ENCODE measurements around the gene TMEM80.
"Not testable (repeated sequence)": the region's sequence is repeated elsewhere in the genome, so short reads cannot be mapped to it uniquely, and the experiment has no call there.

TMEM80 gene

GRCh38 chr11:723120-723883 is 27.7 kb downstream of the TMEM80 start:
- no peak for DNase-seq

- DNase-seq, result no peak
Observed at GRCh38 chr11:724049-724777, 28.6 kb downstream of the TMEM80 start.

- DNase-seq, result no peak
Observed at GRCh38 chr11:724778-725386, 29.3 kb downstream of the TMEM80 start.

DNA sequence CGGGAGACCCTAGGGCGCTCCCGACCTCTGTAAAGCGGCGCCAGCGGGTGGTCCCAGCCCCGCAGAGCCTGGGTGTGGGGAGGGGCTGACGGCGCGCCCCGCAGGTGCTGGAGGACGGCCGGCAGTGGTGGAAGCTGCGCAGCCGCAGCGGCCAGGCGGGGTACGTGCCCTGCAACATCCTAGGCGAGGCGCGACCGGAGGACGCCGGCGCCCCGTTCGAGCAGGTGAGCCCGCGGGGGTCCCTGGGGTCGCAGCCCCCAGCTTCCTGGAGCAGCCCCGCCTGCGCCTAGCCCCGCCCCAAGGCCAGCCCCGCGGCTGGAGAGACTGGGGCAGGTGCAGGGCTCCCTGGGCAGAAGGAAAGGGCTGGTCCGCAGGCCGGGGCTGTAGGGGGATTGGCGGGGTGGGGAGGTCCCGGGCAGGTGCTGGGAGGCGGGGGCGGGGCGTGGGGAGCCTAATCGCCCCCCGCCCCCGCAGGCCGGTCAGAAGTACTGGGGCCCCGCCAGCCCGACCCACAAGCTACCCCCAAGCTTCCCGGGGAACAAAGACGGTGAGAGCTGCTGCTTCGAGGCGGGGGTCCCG is 30.1 kb downstream of the TMEM80 start:
- DNase-seq, result no peak

DNA sequence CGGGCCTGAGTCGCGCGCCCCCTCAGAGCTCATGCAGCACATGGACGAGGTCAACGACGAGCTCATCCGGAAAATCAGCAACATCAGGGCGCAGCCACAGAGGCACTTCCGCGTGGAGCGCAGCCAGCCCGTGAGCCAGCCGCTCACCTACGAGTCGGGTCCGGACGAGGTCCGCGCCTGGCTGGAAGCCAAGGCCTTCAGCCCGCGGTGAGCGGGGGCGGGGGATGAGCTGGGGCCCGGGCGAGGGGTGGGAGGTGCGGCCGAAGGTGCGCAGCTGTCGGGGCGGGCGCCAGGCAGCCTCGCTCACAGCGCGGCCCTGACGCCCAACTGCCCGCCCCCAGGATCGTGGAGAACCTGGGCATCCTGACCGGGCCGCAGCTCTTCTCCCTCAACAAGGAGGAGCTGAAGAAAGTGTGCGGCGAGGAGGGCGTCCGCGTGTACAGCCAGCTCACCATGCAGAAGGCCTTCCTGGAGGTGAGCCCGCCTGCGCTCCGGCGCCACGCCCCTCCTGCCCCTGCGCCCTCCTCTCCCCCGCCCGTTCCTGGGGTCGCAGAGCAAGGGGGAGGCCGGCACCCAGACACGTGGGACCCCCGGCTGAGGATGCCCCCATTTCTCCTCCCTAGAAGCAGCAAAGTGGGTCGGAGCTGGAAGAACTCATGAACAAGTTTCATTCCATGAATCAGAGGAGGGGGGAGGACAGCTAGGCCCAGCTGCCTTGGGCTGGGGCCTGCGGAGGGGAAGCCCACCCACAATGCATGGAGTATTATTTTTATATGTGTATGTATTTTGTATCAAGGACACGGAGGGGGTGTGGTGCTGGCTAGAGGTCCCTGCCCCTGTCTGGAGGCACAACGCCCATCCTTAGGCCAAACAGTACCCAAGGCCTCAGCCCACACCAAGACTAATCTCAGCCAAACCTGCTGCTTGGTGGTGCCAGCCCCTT is 30.9 kb downstream of the TMEM80 start:
- no peak for DNase-seq

DNA sequence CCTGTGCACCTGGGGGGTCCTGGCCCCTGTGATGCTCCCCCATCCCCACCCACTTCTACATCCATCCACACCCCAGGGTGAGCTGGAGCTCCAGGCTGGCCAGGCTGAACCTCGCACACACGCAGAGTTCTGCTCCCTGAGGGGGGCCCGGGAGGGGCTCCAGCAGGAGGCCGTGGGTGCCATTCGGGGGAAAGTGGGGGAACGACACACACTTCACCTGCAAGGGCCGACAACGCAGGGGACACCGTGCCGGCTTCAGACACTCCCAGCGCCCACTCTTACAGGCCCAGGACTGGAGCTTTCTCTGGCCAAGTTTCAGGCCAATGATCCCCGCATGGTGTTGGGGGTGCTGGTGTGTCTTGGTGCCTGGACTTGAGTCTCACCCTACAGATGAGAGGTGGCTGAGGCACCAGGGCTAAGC is 31.7 kb downstream of the TMEM80 start:
- no peak for DNase-seq

DNA sequence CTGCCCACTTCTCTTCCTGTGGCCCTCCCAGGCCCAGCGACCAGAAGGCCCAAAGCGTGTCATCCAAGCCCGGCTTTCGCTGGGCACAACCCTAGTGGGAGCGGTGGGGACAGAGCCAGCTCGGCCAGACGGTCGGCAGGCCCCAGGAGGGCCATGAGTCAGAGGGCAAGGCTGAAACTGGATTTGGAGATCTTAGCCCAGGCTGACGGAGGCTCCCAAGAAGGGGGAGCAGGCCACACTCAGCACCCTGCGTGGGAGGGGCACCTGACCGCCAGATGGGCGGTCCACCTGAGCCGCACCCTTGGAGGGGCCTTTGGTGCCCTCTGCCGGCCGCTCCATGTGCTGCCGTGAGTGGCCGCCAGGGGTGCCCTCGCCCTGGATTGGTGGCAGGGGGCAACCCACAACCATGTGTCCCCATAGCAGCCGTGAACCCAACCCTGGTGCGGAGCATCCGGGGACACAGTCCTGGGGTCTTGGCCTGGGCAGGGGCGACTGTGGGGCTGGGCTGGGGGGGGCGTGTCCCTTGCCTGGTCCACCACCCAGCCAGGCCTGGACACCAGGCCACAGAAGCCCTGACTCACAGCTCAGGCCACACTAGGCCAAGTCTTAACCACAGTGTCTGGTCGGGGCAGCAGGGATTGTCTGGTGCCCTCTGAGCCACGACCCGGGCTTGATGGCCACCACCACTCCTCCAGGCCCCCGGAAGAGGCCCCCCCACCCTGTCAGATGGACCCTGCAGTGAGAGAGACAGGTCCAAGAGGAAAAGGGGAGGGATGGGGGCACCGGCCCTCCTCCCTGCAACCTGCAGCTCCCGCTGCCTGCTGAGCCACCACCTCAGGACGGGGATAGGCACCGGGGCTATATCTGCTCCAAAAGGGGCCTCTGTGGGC is 32.5 kb downstream of the TMEM80 start:
- DNase-seq, result no peak

GRCh38 chr11:728901-729491 is 33.4 kb downstream of the TMEM80 start:
- no peak for DNase-seq

DNA sequence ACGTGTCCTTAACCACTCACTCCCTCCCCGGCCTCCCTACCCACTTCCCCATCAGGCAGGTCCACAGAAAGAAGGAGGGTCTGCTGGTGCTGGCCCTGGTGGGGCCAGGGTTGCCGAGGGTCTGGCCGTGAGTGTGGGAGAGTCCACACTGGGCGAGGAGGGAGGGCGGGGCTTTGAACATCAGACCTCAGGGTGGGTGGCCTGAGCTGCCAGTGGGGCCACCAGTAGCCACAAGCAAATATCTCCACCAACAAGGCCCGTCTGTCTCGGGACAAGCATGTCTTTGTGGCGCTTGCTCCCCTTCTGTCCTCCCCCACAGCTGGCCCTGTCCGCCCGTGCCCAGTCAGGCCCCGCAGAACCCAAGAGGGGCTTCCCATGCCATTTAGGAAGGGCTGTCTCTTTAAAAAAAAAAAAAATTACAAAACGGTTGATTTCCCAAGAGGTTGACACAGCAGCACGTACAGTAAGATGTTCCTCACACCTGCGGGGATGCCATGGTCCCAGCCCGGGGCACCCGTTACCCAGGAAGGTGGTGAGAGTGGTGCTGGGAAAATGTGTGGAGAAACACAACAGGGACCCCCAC is 34.0 kb downstream of the TMEM80 start:
- DNase-seq, result no peak

DNA sequence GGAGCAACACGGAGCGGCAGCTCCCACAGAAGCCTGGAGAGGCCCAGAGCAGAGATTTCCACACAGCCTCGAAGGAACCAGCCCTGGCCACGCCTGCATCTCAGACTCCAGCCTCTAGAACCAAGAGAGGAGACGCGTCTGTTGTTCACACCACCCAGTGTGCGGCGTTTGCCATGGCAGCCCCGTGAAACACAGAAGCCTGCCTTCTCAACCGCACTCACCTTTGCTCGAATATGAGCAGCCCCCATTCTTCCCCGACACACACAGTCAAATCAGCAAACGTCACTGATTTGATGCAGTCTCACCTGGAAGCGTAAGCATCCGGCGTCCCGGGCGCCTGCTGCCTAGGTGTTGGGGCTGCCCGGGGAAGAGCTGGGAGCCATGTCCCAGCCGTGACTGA is 37.5 kb downstream of the TMEM80 start:
- DNase-seq, result no peak

DNA sequence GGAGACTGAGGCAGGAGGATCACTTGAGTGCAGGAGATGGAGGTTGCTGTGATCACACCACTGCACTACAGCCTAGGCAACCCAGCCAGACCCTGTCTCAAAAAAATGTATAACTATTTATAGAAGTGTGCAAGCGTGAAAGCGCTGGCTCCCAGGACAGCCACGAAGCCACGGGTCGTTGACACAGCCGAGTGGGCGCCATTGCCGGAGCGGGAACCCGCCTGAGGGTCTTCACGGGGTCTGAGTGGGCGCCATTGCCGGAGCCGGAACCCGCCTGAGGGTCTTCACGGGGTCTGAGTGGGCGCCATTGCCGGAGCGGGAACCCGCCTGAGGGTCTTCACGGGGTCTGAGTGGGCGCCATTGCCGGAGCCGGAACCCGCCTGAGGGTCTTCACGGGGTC is 38.9 kb downstream of the TMEM80 start:
- not testable (repeated sequence) for DNase-seq

- DNase-seq, result no peak
Observed at GRCh38 chr11:737366-737765, 41.8 kb downstream of the TMEM80 start.

- DNase-seq, result not testable (repeated sequence)
Observed at GRCh38 chr11:737899-738298, 42.3 kb downstream of the TMEM80 start.

DNA sequence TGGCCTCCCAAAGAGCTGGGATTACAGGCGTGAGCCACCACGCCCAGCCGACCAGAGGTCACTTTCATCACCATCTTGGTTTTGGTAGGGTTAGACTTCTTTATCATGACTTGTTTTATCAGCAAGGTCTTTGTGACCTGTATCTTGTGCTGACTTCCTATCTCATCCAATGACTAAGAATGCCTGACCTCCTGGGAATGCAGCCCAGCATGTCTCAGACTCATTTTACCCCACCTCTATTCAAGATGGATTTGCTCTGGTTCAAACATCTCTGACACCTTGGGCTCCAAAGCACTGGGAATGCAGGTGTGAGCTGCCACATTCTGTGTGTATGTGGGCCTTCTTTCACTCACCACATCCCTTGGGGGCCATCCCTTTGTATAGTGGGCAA is 46.5 kb downstream of the TMEM80 start:
- no peak for DNase-seq

- DNase-seq, result no peak
Observed at GRCh38 chr11:742571-743201, 47.1 kb downstream of the TMEM80 start.

DNA sequence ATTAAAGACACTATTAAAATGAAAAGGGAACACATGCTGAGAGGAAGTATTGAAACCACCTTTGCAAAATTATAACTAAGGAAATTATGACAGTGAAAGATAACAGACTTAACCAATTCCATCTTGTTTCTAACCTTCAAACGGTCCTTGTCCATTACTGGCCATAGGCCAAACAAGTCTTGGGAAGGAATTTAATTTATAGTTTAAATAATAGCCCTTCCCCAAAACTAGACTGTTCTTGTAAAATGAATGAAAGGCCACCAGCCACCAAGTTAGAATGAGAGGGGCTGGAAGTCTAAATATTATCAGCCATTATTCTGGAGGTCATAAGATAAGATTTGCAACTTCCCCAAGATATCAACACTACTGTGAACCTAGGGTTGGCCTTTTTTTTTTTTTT is 49.8 kb downstream of the TMEM80 start:
- DNase-seq, result no peak

- no peak for DNase-seq
Observed at GRCh38 chr11:746289-747157, 50.9 kb downstream of the TMEM80 start.

GRCh38 chr11:747158-748006 is 51.8 kb downstream of the TMEM80 start, which contains the start of gene TALDO1:
TSS of gene TALDO1 (plus strand) at chr11:747464. CDS start at chr11:747482, 18 bp downstream.
- DNase-seq, result peak; percentile 61
